Esophagus muscularis mucosa (tissue), 4 donors: ENCODE data around the gene PCDHGA3. TPM values are rescaled to one million over a fixed set of nuclear protein-coding genes. Genes with fewer than 3 reads are reported as not detected.
A peak's percentile ranks its signal among the peaks of the same experiment; 100 is the strongest.
"Not testable (repeated sequence)": the region's sequence is repeated elsewhere in the genome, so short reads cannot be mapped to it uniquely, and the experiment has no call there.

ENCODE experiments used
- DNase-seq: peaks from one replicate; pipeline ENCODE4 v3.0.0-alpha.2; 2017; ENCODE audit errors: extremely low spot score
- H3K27ac ChIP-seq, 4 donors: fragments of 200-600 bp; sonication (generic); replicated peaks in 1 of 4; 1 replicate in 3 of 4; 2 replicates in 1 of 4; pipeline ENCODE4 v1.5.1; 2016 to 2019; ENCODE audit warnings: mild to moderate bottlenecking in 1 of 4
- H3K27me3 ChIP-seq, 4 donors: fragments of 200-600 bp; sonication (generic); one replicate each; pipeline versions ENCODE4 v1.5.1 to v1.6.0; 2016 to 2019
- H3K36me3 ChIP-seq, 4 donors: fragments of 200-600 bp; sonication (generic); one replicate each; pipeline ENCODE4 v1.5.1; 2016 to 2019
- H3K4me1 ChIP-seq, 4 donors: fragments of 200-600 bp; sonication (generic); one replicate each; pipeline ENCODE4 v1.5.1; 2016 to 2019
- H3K4me3 ChIP-seq, 4 donors: fragments of 200-600 bp; sonication (generic); 1 replicate in 2 of 4; 2 replicates in 2 of 4; pipeline ENCODE4 v1.5.1; 2016 to 2019; ENCODE audit warnings: mild to moderate bottlenecking in 4 of 4, moderate library complexity in 1 of 4
- H3K9me3 ChIP-seq, 4 donors: fragments of 200-600 bp; sonication (generic); 1 replicate in 3 of 4; 2 replicates in 1 of 4; pipeline ENCODE4 v1.5.1; 2016 to 2019
- EP300 ChIP-seq: sonication (generic); formaldehyde crosslinking; IDR thresholded peaks from one replicate; pipeline ENCODE4 v1.6.1; 2017; ENCODE audit warnings: antibody characterized with exemption
- POLR2A ChIP-seq: fragments of 450-650 bp; IDR thresholded peaks from one replicate; pipeline ENCODE4 v1.6.1; 2017; ENCODE audit warnings: antibody characterized with exemption, moderate library complexity, mild to moderate bottlenecking, low read depth
- POLR2AphosphoS5 ChIP-seq, 2 donors: sonication (generic); formaldehyde crosslinking; IDR thresholded peaks; one replicate each; pipeline ENCODE4 v1.6.1; 2017; ENCODE audit warnings: antibody characterized with exemption in 2 of 2
- WGBS: methylation state at CpG from one replicate; pipeline ENCODE4 v1.1.5; 2018; 5-methylcytosine and 5-hydroxymethylcytosine counted together
- intact Hi-C: fragments of 100-400 bp; cut with DNase I; formaldehyde crosslinking; loops from one replicate; pipeline ENCODE4 v1.15.1; 2023
- total RNA-seq, 4 donors: library from RNA; depleted of rRNA; stranded (reverse); fragments of >200 nt; gene quantifications; one replicate each; pipeline versions ENCODE4 v1.1.0 to v1.2.1, GENCODE V29; 2016
- TF ChIP-seq, protein P1 (sequence below), 3 experiments: fragments of 200-600 bp in 2 of 3; fragments of 450-650 bp in 1 of 3; sonication (generic) in 2 of 3; IDR thresholded peaks; one replicate each; pipeline ENCODE4 v1.5.1; 2017 to 2019; ENCODE audit warnings: antibody characterized with exemption in 3 of 3, mild to moderate bottlenecking in 2 of 3, moderate library complexity in 1 of 3

The PCDHGA3 gene
- total RNA-seq, 4 donors from 2014 or later = 1.7 to 2.6 (median 1.8) TPM

- peak overlapping the region in 3 of 4 donors; percentile 14 to 45 (median 22) for H3K4me3 ChIP-seq
- H3K9me3 ChIP-seq = peaks cover 5 to 95% (median 94%) of the 10 kb centered on the region in 4 donors
- 30% methylated on average over 21 of the region's 21 CpGs for WGBS
- intact Hi-C loops = no loop called here
- DNase-seq = no peak
- H3K27me3 ChIP-seq = peaks cover 0 to 4% (median 0%) of the 10 kb centered on the region in 4 donors
- H3K4me1 ChIP-seq = no peaks in the 10 kb centered on the region
- TF ChIP-seq POLR2AphosphoS5 (IDR thresholded peaks at IDR 0.05) (no peak), POLR2A (no peak), EP300 (no peak)
- TF ChIP-seq, protein P1, sequence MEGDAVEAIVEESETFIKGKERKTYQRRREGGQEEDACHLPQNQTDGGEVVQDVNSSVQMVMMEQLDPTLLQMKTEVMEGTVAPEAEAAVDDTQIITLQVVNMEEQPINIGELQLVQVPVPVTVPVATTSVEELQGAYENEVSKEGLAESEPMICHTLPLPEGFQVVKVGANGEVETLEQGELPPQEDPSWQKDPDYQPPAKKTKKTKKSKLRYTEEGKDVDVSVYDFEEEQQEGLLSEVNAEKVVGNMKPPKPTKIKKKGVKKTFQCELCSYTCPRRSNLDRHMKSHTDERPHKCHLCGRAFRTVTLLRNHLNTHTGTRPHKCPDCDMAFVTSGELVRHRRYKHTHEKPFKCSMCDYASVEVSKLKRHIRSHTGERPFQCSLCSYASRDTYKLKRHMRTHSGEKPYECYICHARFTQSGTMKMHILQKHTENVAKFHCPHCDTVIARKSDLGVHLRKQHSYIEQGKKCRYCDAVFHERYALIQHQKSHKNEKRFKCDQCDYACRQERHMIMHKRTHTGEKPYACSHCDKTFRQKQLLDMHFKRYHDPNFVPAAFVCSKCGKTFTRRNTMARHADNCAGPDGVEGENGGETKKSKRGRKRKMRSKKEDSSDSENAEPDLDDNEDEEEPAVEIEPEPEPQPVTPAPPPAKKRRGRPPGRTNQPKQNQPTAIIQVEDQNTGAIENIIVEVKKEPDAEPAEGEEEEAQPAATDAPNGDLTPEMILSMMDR (IDR thresholded peaks at IDR 0.05) = no peak
- no peak overlapping the region for H3K27ac ChIP-seq
- peaks cover 0 to 11% (median 6%) of the 10 kb centered on the region in 4 donors for H3K36me3 ChIP-seq
Observed at GRCh38 chr5:141383345-141383744, 39.7 kb downstream of the PCDHGA3 start.

DNA sequence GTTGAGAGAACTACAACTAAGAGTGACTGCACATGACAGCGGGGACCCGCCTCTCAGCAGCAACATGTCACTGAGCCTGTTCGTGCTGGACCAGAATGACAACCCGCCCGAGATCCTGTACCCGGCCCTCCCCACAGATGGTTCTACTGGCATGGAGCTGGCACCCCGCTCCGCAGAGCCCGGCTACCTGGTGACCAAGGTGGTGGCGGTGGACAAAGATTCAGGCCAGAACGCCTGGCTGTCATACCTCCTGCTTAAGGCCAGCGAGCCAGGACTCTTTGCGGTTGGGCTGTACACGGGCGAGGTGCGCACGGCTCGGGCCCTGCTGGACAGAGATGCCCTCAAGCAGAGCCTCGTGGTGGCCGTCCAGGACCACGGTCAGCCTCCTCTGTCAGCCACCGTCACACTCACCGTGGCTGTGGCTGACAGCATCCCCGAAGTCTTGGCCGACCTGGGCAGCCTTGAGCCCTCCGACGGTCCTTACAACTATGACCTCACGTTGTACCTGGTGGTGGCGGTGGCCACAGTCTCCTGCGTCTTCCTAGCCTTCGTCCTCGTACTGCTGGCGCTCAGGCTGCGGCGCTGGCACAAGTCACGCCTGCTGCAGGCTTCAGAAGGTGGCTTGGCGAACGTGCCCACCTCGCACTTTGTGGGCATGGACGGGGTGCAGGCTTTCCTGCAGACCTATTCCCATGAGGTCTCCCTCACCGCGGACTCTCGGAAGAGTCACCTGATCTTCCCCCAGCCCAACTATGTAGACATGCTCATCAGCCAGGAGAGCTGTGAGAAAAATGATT lies 41.0 kb downstream of the PCDHGA3 start:
- Histone ChIP-seq H3K27ac (no peak overlapping the region), H3K4me1 (no peaks in the 10 kb centered on the region), H3K27me3 (peaks cover 0 to 8% (median 0%) of the 10 kb centered on the region in 4 donors), H3K9me3 (peaks cover 5 to 97% (median 95%) of the 10 kb centered on the region in 4 donors), H3K4me3 (no peak overlapping the region), H3K36me3 (peaks cover 0 to 13% (median 9%) of the 10 kb centered on the region in 4 donors)
- TF ChIP-seq POLR2AphosphoS5 (IDR thresholded peaks at IDR 0.05) (no peak), POLR2A (no peak)
- TF ChIP-seq, protein P1 (IDR thresholded peaks at IDR 0.05) = no peak
- no peak for DNase-seq
- WGBS = 47% methylated on average over 22 of the region's 43 CpGs
- intact Hi-C loops = no loop called here

GRCh38 chr5:141387557-141388311 lies 44.1 kb downstream of the PCDHGA3 start, which contains the start of gene PCDHGB4:
PCDHGB4 (plus strand) TSS chr5:141387698; CDS start chr5:141387885, 187 bp downstream.
- DNase-seq, intact Hi-C loops, H3K4me1 ChIP-seq, H3K27ac ChIP-seq: not testable (repeated sequence)
- WGBS = 18% methylated on average over 14 of the region's 40 CpGs
- peaks cover 0 to 12% (median 0%) of the 10 kb centered on the region in 4 donors for H3K27me3 ChIP-seq
- H3K9me3 ChIP-seq = peaks cover 7 to 97% (median 97%) of the 10 kb centered on the region in 4 donors
- TF ChIP-seq, protein P1 (IDR thresholded peaks at IDR 0.05) = peak in 2 of 3 experiments; percentile 8 to 28
- H3K36me3 ChIP-seq = peaks cover 0 to 12% (median 8%) of the 10 kb centered on the region in 4 donors
- H3K4me3 ChIP-seq = peak within 1 kb of the TSS in 2 of 4 donors; percentile 31 to 33

GRCh38 chr5:141388661-141389060 lies 45.0 kb downstream of the PCDHGA3 start:
- DNase-seq = no peak
- Histone ChIP-seq H3K36me3 (peaks cover 0 to 18% (median 5%) of the 10 kb centered on the region in 4 donors), H3K27me3 (peaks cover 0 to 17% (median 0%) of the 10 kb centered on the region in 4 donors), H3K9me3 (peaks cover 6 to 97% (median 97%) of the 10 kb centered on the region in 4 donors), H3K27ac (no peak overlapping the region), H3K4me1 (no peaks in the 10 kb centered on the region), H3K4me3 (no peak overlapping the region)
- intact Hi-C loops = no loop called here
- 44% methylated on average over 10 of the region's 10 CpGs for WGBS
- no peak for TF ChIP-seq POLR2AphosphoS5 (IDR thresholded peaks at IDR 0.05)
- TF ChIP-seq, protein P1 (IDR thresholded peaks at IDR 0.05) = no peak
